Tibial artery (tissue), 4 donors: ENCODE data around the gene PTRH2.
A peak's percentile ranks its signal among the peaks of the same experiment; 100 is the strongest.

Experiments
- DNase-seq, 2 donors: peaks; one replicate each; pipeline ENCODE4 v3.0.0-alpha.2; 2019
- H3K27ac ChIP-seq, 2 donors: fragments of 200-600 bp; sonication (generic) in 1 of 2; 1 replicate in 1 of 2; 2 replicates in 1 of 2; pipeline ENCODE4 v1.5.1; 2018 to 2019; ENCODE audit warnings: mild to moderate bottlenecking in 1 of 2
- H3K27me3 ChIP-seq, 2 donors: fragments of 200-600 bp; sonication (generic) in 1 of 2; one replicate each; pipeline versions ENCODE4 v1.5.1 to v1.6.0; 2016 to 2019
- H3K36me3 ChIP-seq, 3 donors: fragments of 200-600 bp; sonication (generic) in 2 of 3; one replicate each; pipeline ENCODE4 v1.5.1; 2016 to 2019; ENCODE audit warnings: mild to moderate bottlenecking in 2 of 3
- H3K4me1 ChIP-seq, 4 donors: fragments of 200-600 bp; sonication (generic) in 2 of 4; 1 replicate in 3 of 4; 2 replicates in 1 of 4; pipeline ENCODE4 v1.5.1; 2016 to 2019
- H3K4me3 ChIP-seq, 2 donors: fragments of 200-600 bp; sonication (generic) in 1 of 2; 1 replicate in 1 of 2; 2 replicates in 1 of 2; pipeline ENCODE4 v1.5.1; 2018 to 2019; ENCODE audit warnings: mild to moderate bottlenecking in 2 of 2
- H3K9me3 ChIP-seq, 3 donors: fragments of 200-600 bp; sonication (generic) in 1 of 3; one replicate each; pipeline ENCODE4 v1.5.1; 2016 to 2019
- CTCF ChIP-seq, 2 experiments: fragments of 200-600 bp in 1 of 2; fragments of 450-650 bp in 1 of 2; IDR thresholded peaks; one replicate each; pipeline ENCODE4 v1.5.1; 2017 to 2019; ENCODE audit warnings: antibody characterized with exemption in 2 of 2, mild to moderate bottlenecking in 1 of 2, moderate library complexity in 1 of 2
- intact Hi-C: fragments of 100-400 bp; cut with DNase I; formaldehyde crosslinking; loops from one replicate; pipeline ENCODE4 v1.15.0; 2023; ENCODE audit warnings: low total_unique reads

Gene PTRH2

GRCh38 chr17:59752922-59753321 is 45.7 kb upstream of the PTRH2 start:
- Histone ChIP-seq H3K27me3 (no peaks in the 10 kb centered on the region), H3K4me1 (peaks cover 0 to 40% (median 11%) of the 10 kb centered on the region in 4 donors), H3K27ac (no peak overlapping the region), H3K9me3 (no peaks in the 10 kb centered on the region), H3K4me3 (no peak overlapping the region), H3K36me3 (no peaks in the 10 kb centered on the region)
- no peak for DNase-seq
- intact Hi-C loops = loop anchor here (2.0 kb wide), 1 partner anchor 86 kb away; no protein-coding TSS in a partner anchor
- no peak for TF ChIP-seq CTCF (IDR thresholded peaks at IDR 0.05)

- intact Hi-C loops = loop anchor here (2.0 kb wide), 1 partner anchor 86 kb away; no protein-coding TSS in a partner anchor
- H3K27ac ChIP-seq = no peak overlapping the region
- peaks cover 0 to 36% (median 11%) of the 10 kb centered on the region in 4 donors for H3K4me1 ChIP-seq
Measured at GRCh38 chr17:59752446-59752845, 45.2 kb upstream of the PTRH2 start.

GRCh38 chr17:59751955-59752413 is 44.8 kb upstream of the PTRH2 start:
- Histone ChIP-seq H3K27ac (no peak overlapping the region), H3K36me3 (no peaks in the 10 kb centered on the region), H3K4me3 (no peak overlapping the region), H3K4me1 (peaks cover 0 to 32% (median 11%) of the 10 kb centered on the region in 4 donors), H3K27me3 (no peaks in the 10 kb centered on the region), H3K9me3 (no peaks in the 10 kb centered on the region)
- TF ChIP-seq CTCF (IDR thresholded peaks at IDR 0.05) = no peak
- intact Hi-C loops = loop anchor here (2.0 kb wide), 1 partner anchor 87 kb away; no protein-coding TSS in a partner anchor
- DNase-seq = no peak

More at GRCh38 chr17:59752446-59752845, 45.2 kb upstream of the PTRH2 start:
- Histone ChIP-seq H3K36me3 (no peaks in the 10 kb centered on the region), H3K27me3 (no peaks in the 10 kb centered on the region), H3K4me3 (no peak overlapping the region), H3K9me3 (no peaks in the 10 kb centered on the region)
- no peak for TF ChIP-seq CTCF (IDR thresholded peaks at IDR 0.05)
- no peak for DNase-seq

GRCh38 chr17:59748591-59748990 is 41.4 kb upstream of the PTRH2 start:
- DNase-seq = no peak
- TF ChIP-seq CTCF (IDR thresholded peaks at IDR 0.05) = no peak
- intact Hi-C loops = no loop called here
- H3K4me3 ChIP-seq = no peak overlapping the region
- no peaks in the 10 kb centered on the region for H3K36me3 ChIP-seq
- no peaks in the 10 kb centered on the region for H3K27me3 ChIP-seq
- no peaks in the 10 kb centered on the region for H3K9me3 ChIP-seq
- H3K4me1 ChIP-seq = no peaks in the 10 kb centered on the region
- no peak overlapping the region for H3K27ac ChIP-seq

GRCh38 chr17:59746849-59747445 is 39.7 kb upstream of the PTRH2 start:
- Histone ChIP-seq H3K9me3 (no peaks in the 10 kb centered on the region), H3K4me1 (no peaks in the 10 kb centered on the region), H3K4me3 (no peak overlapping the region), H3K27me3 (no peaks in the 10 kb centered on the region), H3K36me3 (peaks cover 0 to 13% (median 5%) of the 10 kb centered on the region in 3 donors), H3K27ac (no peak overlapping the region)
- peak; percentile 61 to 72 for TF ChIP-seq CTCF (IDR thresholded peaks at IDR 0.05)
- DNase-seq = no peak
- intact Hi-C loops = no loop called here
